ENCODE measurements around the gene CNTN1. TPM values are rescaled to one million over a fixed set of nuclear protein-coding genes. Genes with fewer than 3 reads are reported as not detected.

CNTN1 gene
- polyA plus RNA-seq, 1 donor from 2014 or later = 101 TPM

- Histone ChIP-seq H3K27me3 (ENCODE audit: insufficient read depth, low read depth, low read length) (no peaks in the 10 kb centered on the region), H2AFZ (ENCODE audit: low read depth, low read length) (no peak overlapping the region), H3K9me2 (ENCODE audit: insufficient read depth, low read length) (no peaks in the 10 kb centered on the region), H3K36me3 (ENCODE audit: insufficient read depth, low read length) (no peaks in the 10 kb centered on the region), H3K9me3 (ENCODE audit: low read length) (no peaks in the 10 kb centered on the region), H3K79me2 (replicated peaks; ENCODE audit: insufficient read depth, low read length) (no peaks in the 10 kb centered on the region), H3K4me3 (ENCODE audit: low read length) (no peak overlapping the region), H3K9ac (ENCODE audit: low read length) (no peak overlapping the region), H3K27ac (ENCODE audit: low read length) (no peak overlapping the region), H4K20me1 (ENCODE audit: insufficient read depth) (no peaks in the 10 kb centered on the region), H3K4me2 (ENCODE audit: low read length) (no peak overlapping the region), H3F3A (ENCODE audit: insufficient read depth, low read length, poor library complexity, severe bottlenecking) (no peaks in the 10 kb centered on the region)
- TF ChIP-seq EZH2 (IDR thresholded peaks at IDR 0.05; ENCODE audit: borderline replicate concordance, insufficient read depth, low read length, poor library complexity, severe bottlenecking) = no peak
- TF ChIP-seq POLR2AphosphoS5 (IDR thresholded peaks at IDR 0.05) = no peak
- TF ChIP-seq, protein P1, sequence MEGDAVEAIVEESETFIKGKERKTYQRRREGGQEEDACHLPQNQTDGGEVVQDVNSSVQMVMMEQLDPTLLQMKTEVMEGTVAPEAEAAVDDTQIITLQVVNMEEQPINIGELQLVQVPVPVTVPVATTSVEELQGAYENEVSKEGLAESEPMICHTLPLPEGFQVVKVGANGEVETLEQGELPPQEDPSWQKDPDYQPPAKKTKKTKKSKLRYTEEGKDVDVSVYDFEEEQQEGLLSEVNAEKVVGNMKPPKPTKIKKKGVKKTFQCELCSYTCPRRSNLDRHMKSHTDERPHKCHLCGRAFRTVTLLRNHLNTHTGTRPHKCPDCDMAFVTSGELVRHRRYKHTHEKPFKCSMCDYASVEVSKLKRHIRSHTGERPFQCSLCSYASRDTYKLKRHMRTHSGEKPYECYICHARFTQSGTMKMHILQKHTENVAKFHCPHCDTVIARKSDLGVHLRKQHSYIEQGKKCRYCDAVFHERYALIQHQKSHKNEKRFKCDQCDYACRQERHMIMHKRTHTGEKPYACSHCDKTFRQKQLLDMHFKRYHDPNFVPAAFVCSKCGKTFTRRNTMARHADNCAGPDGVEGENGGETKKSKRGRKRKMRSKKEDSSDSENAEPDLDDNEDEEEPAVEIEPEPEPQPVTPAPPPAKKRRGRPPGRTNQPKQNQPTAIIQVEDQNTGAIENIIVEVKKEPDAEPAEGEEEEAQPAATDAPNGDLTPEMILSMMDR (IDR thresholded peaks at IDR 0.05; ENCODE audit: poor library complexity, severe bottlenecking) = no peak
- no peak for TF ChIP-seq EP300 (conservative IDR thresholded peaks at IDR 0.05; ENCODE audit: poor library complexity, severe bottlenecking)
- TF ChIP-seq SMC3 (conservative IDR thresholded peaks at IDR 0.05; ENCODE audit: poor library complexity) = no peak
- no peak for TF ChIP-seq REST (IDR thresholded peaks at IDR 0.05; ENCODE audit: borderline replicate concordance)
- no peak for TF ChIP-seq RAD21 (conservative IDR thresholded peaks at IDR 0.05)
- no peak for TF ChIP-seq MXI1 (conservative IDR thresholded peaks at IDR 0.05; ENCODE audit: poor library complexity, severe bottlenecking)
- no peak for TF ChIP-seq TAF1 (IDR thresholded peaks at IDR 0.05; ENCODE audit: low read depth)
Measured at GRCh38 chr12:40645361-40645760, 46.9 kb upstream of the CNTN1 start.

- Histone ChIP-seq H3K36me3 (ENCODE audit: insufficient read depth, low read length) (no peaks in the 10 kb centered on the region), H3K79me2 (replicated peaks; ENCODE audit: insufficient read depth, low read length) (no peaks in the 10 kb centered on the region), H3K9ac (ENCODE audit: low read length) (no peak overlapping the region), H2AFZ (ENCODE audit: low read depth, low read length) (no peak overlapping the region), H3K27me3 (ENCODE audit: insufficient read depth, low read depth, low read length) (no peaks in the 10 kb centered on the region), H3K9me3 (ENCODE audit: low read length) (no peaks in the 10 kb centered on the region), H3K4me3 (ENCODE audit: low read length) (no peak overlapping the region), H3F3A (ENCODE audit: insufficient read depth, low read length, poor library complexity, severe bottlenecking) (no peaks in the 10 kb centered on the region), H3K4me2 (ENCODE audit: low read length) (no peak overlapping the region), H3K9me2 (ENCODE audit: insufficient read depth, low read length) (no peaks in the 10 kb centered on the region), H3K27ac (ENCODE audit: low read length) (no peak overlapping the region), H4K20me1 (ENCODE audit: insufficient read depth) (no peaks in the 10 kb centered on the region)
- TF ChIP-seq SMC3 (conservative IDR thresholded peaks at IDR 0.05; ENCODE audit: poor library complexity) (no peak), MXI1 (conservative IDR thresholded peaks at IDR 0.05; ENCODE audit: poor library complexity, severe bottlenecking) (no peak), TAF1 (IDR thresholded peaks at IDR 0.05; ENCODE audit: low read depth) (no peak), EP300 (conservative IDR thresholded peaks at IDR 0.05; ENCODE audit: poor library complexity, severe bottlenecking) (no peak), POLR2AphosphoS5 (IDR thresholded peaks at IDR 0.05) (no peak)
Measured at GRCh38 chr12:40646456-40646855, 45.8 kb upstream of the CNTN1 start.

Data from neural cell (in vitro differentiated cells).